ENCODE measurements around the gene NAA16.
"Not testable (repeated sequence)": the region's sequence is repeated elsewhere in the genome, so short reads cannot be mapped to it uniquely, and the experiment has no call there.

NAA16 gene

GRCh38 chr13:41313659-41314197, 2.7 kb downstream of the NAA16 start:
- peak in 1 of 2 experiments; percentile 15 for DNase-seq
- TF ChIP-seq POLR2A (IDR thresholded peaks at IDR 0.05; ENCODE audit: low read length) = no peak

GRCh38 chr13:41315443-41316047, 4.5 kb downstream of the NAA16 start:
- no peak for DNase-seq
- no peak for TF ChIP-seq POLR2A (IDR thresholded peaks at IDR 0.05; ENCODE audit: low read length)
- TF ChIP-seq GATA1 (IDR thresholded peaks at IDR 0.05; ENCODE audit: low read depth, low read length) = no peak

DNA sequence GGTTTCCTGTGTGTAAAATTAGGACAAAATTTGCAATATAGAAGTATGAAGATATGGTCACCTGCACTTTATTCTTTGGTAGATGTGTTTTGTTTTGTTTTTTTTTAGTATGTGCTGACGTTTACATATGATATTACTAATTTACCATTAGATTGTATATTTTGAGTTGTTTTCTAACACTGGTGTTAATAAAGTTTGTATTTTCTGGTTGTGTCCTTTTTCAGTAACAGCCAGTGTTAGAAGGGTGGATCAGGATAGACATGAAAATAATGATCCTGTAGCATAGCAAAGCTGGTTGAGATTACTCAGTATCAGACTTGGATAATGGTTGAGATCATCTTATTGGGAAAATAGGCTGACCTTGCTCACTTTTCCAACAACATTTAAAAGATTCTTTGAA, 6.2 kb downstream of the NAA16 start:
- TF ChIP-seq POLR2A (IDR thresholded peaks at IDR 0.05; ENCODE audit: low read length) = no peak
- no peak for TF ChIP-seq GATA1 (IDR thresholded peaks at IDR 0.05; ENCODE audit: low read depth, low read length)
- no peak for DNase-seq

GRCh38 chr13:41325752-41326151, 14.7 kb downstream of the NAA16 start:
- TF ChIP-seq POLR2A (IDR thresholded peaks at IDR 0.05; ENCODE audit: low read length) = no peak
- TF ChIP-seq GATA1 (IDR thresholded peaks at IDR 0.05; ENCODE audit: low read depth, low read length) = no peak
- DNase-seq = peak in 1 of 2 experiments; percentile 45

DNA sequence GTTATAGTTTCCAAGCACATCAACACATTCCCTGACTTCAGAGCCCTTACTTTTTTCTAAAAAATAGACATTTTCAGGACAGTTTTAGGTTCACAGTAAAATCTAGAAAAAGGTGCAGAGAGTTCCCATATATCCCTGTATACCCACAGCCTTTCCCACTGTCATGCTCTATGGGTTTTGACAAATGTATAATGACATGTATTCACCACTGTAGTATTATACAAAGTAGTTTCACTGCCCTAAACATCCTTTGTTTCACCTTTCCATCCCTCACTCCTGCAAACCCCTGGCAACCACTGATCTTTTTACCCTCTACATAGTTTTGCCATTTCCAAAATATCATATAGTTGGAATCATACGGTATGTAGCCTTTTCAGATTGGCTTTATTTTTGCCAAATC, 15.6 kb downstream of the NAA16 start:
- no peak for DNase-seq
- no peak for TF ChIP-seq POLR2A (IDR thresholded peaks at IDR 0.05; ENCODE audit: low read length)
- TF ChIP-seq GATA1 (IDR thresholded peaks at IDR 0.05; ENCODE audit: low read depth, low read length) = no peak

DNA sequence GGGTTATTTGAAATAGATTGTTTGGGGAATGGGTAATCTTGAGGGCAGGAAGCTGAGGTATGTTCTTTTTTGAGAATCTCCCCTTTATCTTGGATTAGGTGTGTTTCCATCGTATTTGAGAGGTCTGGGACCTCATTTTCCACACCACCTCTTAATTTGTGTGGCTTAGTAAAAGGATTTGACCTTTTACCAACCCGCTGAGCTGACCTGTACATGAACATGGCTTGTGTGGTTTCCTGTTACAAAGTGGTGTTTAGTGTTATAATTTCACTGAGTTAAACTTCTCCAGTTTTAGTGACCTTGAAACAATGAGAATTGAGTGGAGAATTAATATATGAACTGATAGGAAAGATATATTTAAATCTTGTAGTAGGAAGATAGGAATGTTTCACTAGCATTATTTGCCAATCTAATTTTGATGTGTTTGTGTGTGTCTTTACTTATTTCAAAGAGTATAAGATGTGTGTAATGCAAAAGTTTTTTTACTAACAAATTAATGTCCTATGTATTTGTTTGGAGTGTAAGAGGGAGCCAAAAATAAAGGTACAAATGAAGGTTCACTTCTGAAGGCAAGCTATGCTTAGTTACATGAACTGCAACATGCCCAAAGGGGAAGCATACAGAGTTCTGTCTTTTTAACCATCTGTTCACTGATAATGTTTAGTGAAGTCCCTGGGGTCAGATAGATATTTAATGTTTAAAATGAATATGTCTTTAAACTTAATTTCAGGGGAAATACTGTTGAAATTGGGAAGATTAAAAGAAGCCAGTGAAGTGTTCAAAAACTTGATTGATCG, 17.1 kb downstream of the NAA16 start:
- TF ChIP-seq GATA1 (IDR thresholded peaks at IDR 0.05; ENCODE audit: low read depth, low read length) = no peak
- no peak for TF ChIP-seq POLR2A (IDR thresholded peaks at IDR 0.05; ENCODE audit: low read length)
- no peak for DNase-seq

DNA sequence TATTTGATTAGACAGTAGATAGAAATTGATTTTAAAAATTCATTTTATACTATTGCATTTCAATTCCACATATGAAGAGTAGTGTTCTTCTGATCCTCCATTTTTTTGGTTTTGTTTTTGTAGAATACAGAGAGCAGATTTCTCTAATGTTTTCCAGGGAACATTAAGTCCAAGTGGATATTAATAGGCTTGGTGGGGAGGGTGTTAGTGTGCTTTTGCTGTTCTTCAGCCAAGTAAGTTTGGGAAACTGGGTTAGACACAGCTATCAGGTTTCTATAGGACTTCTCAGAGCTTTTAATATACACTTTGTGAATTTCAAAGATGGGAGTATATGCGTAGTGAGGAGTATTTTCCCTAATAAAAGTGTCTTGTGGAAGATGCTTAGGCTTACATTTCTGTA, 21.8 kb downstream of the NAA16 start:
- DNase-seq = no peak
- TF ChIP-seq POLR2A (IDR thresholded peaks at IDR 0.05; ENCODE audit: low read length) (no peak), GATA1 (IDR thresholded peaks at IDR 0.05; ENCODE audit: low read depth, low read length) (no peak)

DNA sequence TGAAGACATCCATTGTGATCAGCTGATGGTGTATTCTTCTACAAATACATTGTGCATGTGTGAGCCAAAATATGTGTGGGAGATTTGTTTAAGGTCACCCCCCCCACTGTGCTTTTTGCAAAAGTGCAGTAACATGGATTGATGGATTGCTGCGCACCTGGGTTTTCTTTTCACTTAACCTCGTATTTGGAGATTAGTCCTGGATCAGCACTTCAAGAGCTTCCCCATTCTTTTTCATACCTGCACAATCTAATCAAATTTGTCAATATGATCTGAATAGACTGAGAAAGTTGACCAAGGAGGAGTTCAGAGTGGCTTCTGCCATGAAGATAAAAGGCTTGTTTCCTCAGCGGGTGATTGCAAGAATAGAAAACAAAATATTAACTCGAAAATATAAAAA, 23.7 kb downstream of the NAA16 start:
- no peak for TF ChIP-seq GATA1 (IDR thresholded peaks at IDR 0.05; ENCODE audit: low read depth, low read length)
- TF ChIP-seq POLR2A (IDR thresholded peaks at IDR 0.05; ENCODE audit: low read length) = no peak
- no peak for DNase-seq

GRCh38 chr13:41344358-41344757, 33.3 kb downstream of the NAA16 start:
- TF ChIP-seq GATA1 (IDR thresholded peaks at IDR 0.05; ENCODE audit: low read depth, low read length) (no peak), POLR2A (IDR thresholded peaks at IDR 0.05; ENCODE audit: low read length) (no peak)
- DNase-seq = no peak

- TF ChIP-seq GATA1 (IDR thresholded peaks at IDR 0.05; ENCODE audit: low read depth, low read length) (no peak), POLR2A (IDR thresholded peaks at IDR 0.05; ENCODE audit: low read length) (no peak)
- no peak for DNase-seq
These were observed 34.3 kb downstream of the NAA16 start for GRCh38 chr13:41345165-41345913.

- peak; percentile 37 to 43 for DNase-seq
- TF ChIP-seq GATA1 (IDR thresholded peaks at IDR 0.05; ENCODE audit: low read depth, low read length) (no peak), POLR2A (IDR thresholded peaks at IDR 0.05; ENCODE audit: low read length) (peak; percentile 23)
These were observed 35.0 kb downstream of the NAA16 start for GRCh38 chr13:41345914-41346589.

- peak; percentile 61 to 76 for DNase-seq
- TF ChIP-seq POLR2A (IDR thresholded peaks at IDR 0.05; ENCODE audit: low read length) (no peak), GATA1 (IDR thresholded peaks at IDR 0.05; ENCODE audit: low read depth, low read length) (no peak)
These were observed 42.1 kb downstream of the NAA16 start for GRCh38 chr13:41352935-41353840.

GRCh38 chr13:41354416-41354815, 43.3 kb downstream of the NAA16 start:
- TF ChIP-seq GATA1 (IDR thresholded peaks at IDR 0.05; ENCODE audit: low read depth, low read length) = no peak
- TF ChIP-seq POLR2A (IDR thresholded peaks at IDR 0.05; ENCODE audit: low read length) = no peak
- no peak for DNase-seq

DNA sequence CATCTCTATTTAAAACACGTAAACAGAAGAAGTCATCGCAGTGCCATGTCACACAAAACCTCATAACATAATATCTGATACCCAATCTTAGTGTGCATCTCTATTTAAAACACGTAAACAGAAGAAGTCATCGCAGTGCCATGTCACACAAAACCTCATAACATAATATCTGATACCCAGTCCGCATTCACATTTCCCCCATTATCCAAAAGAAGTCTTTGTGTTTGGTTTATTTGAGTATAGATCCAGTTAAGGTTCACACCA, 45.2 kb downstream of the NAA16 start:
- not testable (repeated sequence) for DNase-seq
